Measurements from ENCODE around the gene CAPN13. TPM values are rescaled to one million over a fixed set of nuclear protein-coding genes. Genes with fewer than 3 reads are reported as not detected.

The CAPN13 gene
- total and polyA plus RNA-seq, 4 donors: 0.13 to 0.42 TPM; not detected in 2

- TF ChIP-seq YY1 (IDR thresholded peaks at IDR 0.05) (no peak), REST (IDR thresholded peaks at IDR 0.05) (no peak), RXRA (IDR thresholded peaks at IDR 0.05) (no peak), FOXA1 (IDR thresholded peaks at IDR 0.05) (no peak), NR2F2 (IDR thresholded peaks at IDR 0.05) (no peak), ATF3 (IDR thresholded peaks at IDR 0.05) (no peak), CTCF (IDR thresholded peaks at IDR 0.05; ENCODE audit: low read depth, low read length, missing input control) (no peak), SP1 (IDR thresholded peaks at IDR 0.05) (no peak)
- Histone ChIP-seq H3K4me1 (ENCODE audit: control insufficient read depth in 4 of 4, insufficient read depth in 4 of 4, low read length in 3 of 4) (no peaks in the 10 kb centered on the region), H3K36me3 (ENCODE audit: control insufficient read depth in 4 of 4, insufficient read depth in 3 of 4, low read depth in 1 of 4, low read length in 3 of 4) (no peaks in the 10 kb centered on the region), H3K9ac (ENCODE audit: low read depth in 1 of 2, low read length in 2 of 2) (no peak overlapping the region), H3K27me3 (ENCODE audit: control insufficient read depth in 4 of 4, insufficient read depth in 4 of 4, low read length in 3 of 4) (no peaks in the 10 kb centered on the region), H3K9me3 (ENCODE audit: control insufficient read depth in 4 of 4, low read length in 3 of 4) (no peaks in the 10 kb centered on the region), H3K4me3 (ENCODE audit: low read depth in 1 of 3, low read length in 3 of 3) (no peak overlapping the region), H3K27ac (ENCODE audit: low read depth in 1 of 2, low read length in 2 of 2) (no peak overlapping the region)
- no peak for DNase-seq (ENCODE audit: low spot score)
- 86% methylated on average over 12 of the region's 12 CpGs for WGBS
Measured at GRCh38 chr2:30765876-30766470, 41.3 kb downstream of the CAPN13 start.

- no peak for DNase-seq (ENCODE audit: low spot score)
Measured at GRCh38 chr2:30765191-30765590, 42.1 kb downstream of the CAPN13 start.

More at GRCh38 chr2:30765191-30765590, 42.1 kb downstream of the CAPN13 start:
- TF ChIP-seq SP1 (IDR thresholded peaks at IDR 0.05) (no peak), MAX (IDR thresholded peaks at IDR 0.05) (no peak), YY1 (IDR thresholded peaks at IDR 0.05) (no peak), ATF3 (IDR thresholded peaks at IDR 0.05) (no peak), FOXA1 (IDR thresholded peaks at IDR 0.05) (no peak), HNF4A (conservative IDR thresholded peaks at IDR 0.05) (no peak), HNF4G (IDR thresholded peaks at IDR 0.05) (no peak), RXRA (IDR thresholded peaks at IDR 0.05) (no peak)
- Histone ChIP-seq H3K4me1 (ENCODE audit: control insufficient read depth in 4 of 4, insufficient read depth in 4 of 4, low read length in 3 of 4) (no peaks in the 10 kb centered on the region), H3K4me3 (ENCODE audit: low read depth in 1 of 3, low read length in 3 of 3) (no peak overlapping the region), H3K27me3 (ENCODE audit: control insufficient read depth in 4 of 4, insufficient read depth in 4 of 4, low read length in 3 of 4) (no peaks in the 10 kb centered on the region), H3K9ac (ENCODE audit: low read depth in 1 of 2, low read length in 2 of 2) (no peak overlapping the region), H3K9me3 (ENCODE audit: control insufficient read depth in 4 of 4, low read length in 3 of 4) (no peaks in the 10 kb centered on the region), H3K36me3 (ENCODE audit: control insufficient read depth in 4 of 4, insufficient read depth in 3 of 4, low read depth in 1 of 4, low read length in 3 of 4) (no peaks in the 10 kb centered on the region), H3K27ac (ENCODE audit: low read depth in 1 of 2, low read length in 2 of 2) (no peak overlapping the region)
- WGBS: 82% methylated on average over 4 of the region's 4 CpGs
